HEK293 (cell line): ENCODE measurements around the gene HMGN2.

Source experiments
- CTCF ChIA-PET: fragments of 350-600 bp; formaldehyde crosslinking; extraction: SDS; loops from one replicate; lab custom pipeline; 2021; ENCODE audit warnings: antibody characterized with exemption; lab: Yijun Ruan, JAX
- POLR2A ChIA-PET: fragments of 300-600 bp; formaldehyde crosslinking; extraction: SDS; loops from one replicate; lab custom pipeline; 2020; ENCODE audit warnings: antibody characterized with exemption, inconsistent platforms; lab: Yijun Ruan, JAX
- H3K27ac ChIP-seq: fragments of 200-500 bp; sonication (Bioruptor generic); 2 replicates; pipeline ENCODE4 v1.5.1; 2014; ENCODE audit warnings: low read depth, low read length, control low read depth, inconsistent platforms; ENCODE audit errors: extremely low read depth
- H3K36me3 ChIP-seq, 2 experiments: fragments of 200-500 bp in 1 of 2; sonication (Bioruptor generic) in 1 of 2; 1 replicate in 1 of 2; 2 replicates in 1 of 2; pipeline ENCODE4 v1.5.1; 2014 to 2017; ENCODE audit warnings: inconsistent platforms in 2 of 2, low read length in 2 of 2; ENCODE audit not compliant: control insufficient read depth in 2 of 2, insufficient read depth in 1 of 2
- H3K4me1 ChIP-seq: fragments of 200-500 bp; sonication (Bioruptor generic); 2 replicates; pipeline ENCODE4 v1.5.1; 2014; ENCODE audit warnings: mild to moderate bottlenecking, low read length, inconsistent platforms; ENCODE audit not compliant: control insufficient read depth, insufficient read depth
- H3K4me3 ChIP-seq: 2 replicates; pipeline ENCODE4 v1.5.1; 2011; ENCODE audit warnings: low read depth, mild to moderate bottlenecking, control low read depth, low read length, moderate library complexity
- H3K9me3 ChIP-seq: fragments of 200-500 bp; sonication (Bioruptor generic); 2 replicates; pipeline ENCODE4 v1.5.1; 2014; ENCODE audit warnings: low read depth, low read length, inconsistent platforms; ENCODE audit not compliant: control insufficient read depth, insufficient read depth
- BCL11B ChIP-seq: fragments of 450-650 bp; formaldehyde crosslinking; IDR thresholded peaks from 2 replicates; pipeline ENCODE4 v1.5.1; 2016; ENCODE audit warnings: low read depth, missing biosample characterization, missing genetic modification characterization
- GLI2 ChIP-seq: fragments of 450-650 bp; formaldehyde crosslinking; IDR thresholded peaks from 2 replicates; pipeline ENCODE4; 2017; ENCODE audit warnings: missing biosample characterization, missing genetic modification characterization, low read depth, borderline replicate concordance
- KLF8 ChIP-seq: fragments of 450-650 bp; formaldehyde crosslinking; IDR thresholded peaks from 2 replicates; pipeline ENCODE4 v1.5.1; 2016; ENCODE audit warnings: missing biosample characterization, missing genetic modification characterization
- RBAK ChIP-seq: fragments of 450-650 bp; formaldehyde crosslinking; IDR thresholded peaks from 2 replicates; pipeline ENCODE4 v1.5.1; 2016; ENCODE audit warnings: missing biosample characterization, missing genetic modification characterization
- SP7 ChIP-seq: fragments of 450-650 bp; formaldehyde crosslinking; IDR thresholded peaks from 2 replicates; pipeline ENCODE4 v1.5.1; 2016; ENCODE audit warnings: missing biosample characterization, missing genetic modification characterization
- TCF7L2 ChIP-seq: IDR thresholded peaks from 2 replicates; pipeline ENCODE4 v1.6.1; 2011; ENCODE audit warnings: low read depth, mild to moderate bottlenecking, inconsistent platforms, low read length, moderate library complexity, borderline replicate concordance
- YY2 ChIP-seq: fragments of 450-650 bp; formaldehyde crosslinking; IDR thresholded peaks from 2 replicates; pipeline ENCODE4 v1.5.1; 2016; ENCODE audit warnings: missing biosample characterization, missing genetic modification characterization
- ZBTB1 ChIP-seq: fragments of 450-650 bp; formaldehyde crosslinking; IDR thresholded peaks from 2 replicates; pipeline ENCODE4 v1.5.1; 2016; ENCODE audit warnings: missing biosample characterization, missing genetic modification characterization
- ZBTB17 ChIP-seq: fragments of 450-650 bp; formaldehyde crosslinking; IDR thresholded peaks from 2 replicates; pipeline ENCODE4 v1.5.1; 2016; ENCODE audit warnings: missing biosample characterization, missing genetic modification characterization
- ZBTB48 ChIP-seq: fragments of 450-650 bp; formaldehyde crosslinking; IDR thresholded peaks from 2 replicates; pipeline ENCODE4 v1.5.1; 2016; ENCODE audit warnings: missing biosample characterization, missing genetic modification characterization
- ZBTB7A ChIP-seq: fragments of 450-650 bp; formaldehyde crosslinking; IDR thresholded peaks from 2 replicates; pipeline ENCODE4 v1.5.1; 2016; ENCODE audit warnings: low read depth, missing biosample characterization, missing genetic modification characterization
- ZBTB8A ChIP-seq: fragments of 450-650 bp; formaldehyde crosslinking; IDR thresholded peaks from 2 replicates; pipeline ENCODE4 v1.5.1; 2016; ENCODE audit warnings: missing biosample characterization, missing genetic modification characterization
- ZIC2 ChIP-seq: fragments of 450-650 bp; formaldehyde crosslinking; IDR thresholded peaks from 2 replicates; pipeline ENCODE4 v1.5.1; 2016; ENCODE audit warnings: missing biosample characterization, missing genetic modification characterization
- ZNF174 ChIP-seq: fragments of 450-650 bp; formaldehyde crosslinking; IDR thresholded peaks from 2 replicates; pipeline ENCODE4 v1.5.0; 2017; ENCODE audit warnings: missing biosample characterization, mild to moderate bottlenecking, missing genetic modification characterization
- ZNF214 ChIP-seq: fragments of 450-650 bp; formaldehyde crosslinking; IDR thresholded peaks from 2 replicates; pipeline ENCODE4 v1.5.1; 2017; ENCODE audit warnings: missing biosample characterization, mild to moderate bottlenecking, missing genetic modification characterization, borderline replicate concordance
- ZNF354C ChIP-seq: fragments of 450-650 bp; formaldehyde crosslinking; IDR thresholded peaks from 2 replicates; pipeline ENCODE4 v1.5.1; 2016; ENCODE audit warnings: missing biosample characterization, missing genetic modification characterization, low read depth, borderline replicate concordance
- ZNF37A ChIP-seq: fragments of 450-650 bp; IDR thresholded peaks from 2 replicates; pipeline ENCODE4 v1.5.1; 2018; ENCODE audit warnings: missing biosample characterization, missing genetic modification characterization
- ZNF404 ChIP-seq: fragments of 450-650 bp; formaldehyde crosslinking; IDR thresholded peaks from 2 replicates; pipeline ENCODE4 v1.5.1; 2017; ENCODE audit warnings: missing biosample characterization, missing genetic modification characterization
- ZNF510 ChIP-seq: fragments of 450-650 bp; formaldehyde crosslinking; IDR thresholded peaks from 2 replicates; pipeline ENCODE4 v1.5.1; 2018; ENCODE audit warnings: mild to moderate bottlenecking, missing genetic modification characterization, missing biosample characterization; ENCODE audit not compliant: insufficient replicate concordance
- ZNF548 ChIP-seq: fragments of 450-650 bp; formaldehyde crosslinking; IDR thresholded peaks from 2 replicates; pipeline ENCODE4 v1.5.1; 2016; ENCODE audit warnings: missing biosample characterization, missing genetic modification characterization
- ZNF558 ChIP-seq: fragments of 450-650 bp; formaldehyde crosslinking; IDR thresholded peaks from 2 replicates; pipeline ENCODE4 v1.5.1; 2016; ENCODE audit warnings: missing biosample characterization, missing genetic modification characterization
- ZNF629 ChIP-seq: fragments of 450-650 bp; formaldehyde crosslinking; IDR thresholded peaks from 2 replicates; pipeline ENCODE4 v1.5.1; 2017; ENCODE audit warnings: missing biosample characterization, missing genetic modification characterization
- ZNF660 ChIP-seq: fragments of 450-650 bp; IDR thresholded peaks from 2 replicates; pipeline ENCODE4 v1.5.1; 2018; ENCODE audit warnings: missing biosample characterization, mild to moderate bottlenecking, missing genetic modification characterization
- ZXDB ChIP-seq: fragments of 450-650 bp; formaldehyde crosslinking; IDR thresholded peaks from 2 replicates; pipeline ENCODE4 v1.5.1; 2016; ENCODE audit warnings: missing biosample characterization, missing genetic modification characterization
- TF ChIP-seq, protein P1 (sequence below): fragments of 450-650 bp; formaldehyde crosslinking; conservative IDR thresholded peaks from 2 replicates; pipeline ENCODE4 v1.5.1; 2016; ENCODE audit warnings: low read depth, missing biosample characterization, missing genetic modification characterization
- TF ChIP-seq, protein P2 (sequence below): fragments of 450-650 bp; formaldehyde crosslinking; IDR thresholded peaks from 2 replicates; pipeline ENCODE4 v1.5.1; 2017; ENCODE audit warnings: missing biosample characterization, mild to moderate bottlenecking, missing genetic modification characterization, moderate library complexity
- TF ChIP-seq, protein P3 (sequence below): fragments of 450-650 bp; formaldehyde crosslinking; IDR thresholded peaks from 2 replicates; pipeline ENCODE4 v1.5.1; 2016; ENCODE audit warnings: missing biosample characterization, missing genetic modification characterization
- TF ChIP-seq, protein P4 (sequence below): IDR thresholded peaks from 2 replicates; pipeline ENCODE4 v1.6.1; 2011; ENCODE audit warnings: mild to moderate bottlenecking, low read depth, low read length, borderline replicate concordance
- TF ChIP-seq, protein P5 (sequence below): fragments of 450-650 bp; formaldehyde crosslinking; IDR thresholded peaks from 2 replicates; pipeline ENCODE4 v1.5.1; 2016; ENCODE audit warnings: missing biosample characterization, missing genetic modification characterization, borderline replicate concordance

HMGN2 gene

DNA sequence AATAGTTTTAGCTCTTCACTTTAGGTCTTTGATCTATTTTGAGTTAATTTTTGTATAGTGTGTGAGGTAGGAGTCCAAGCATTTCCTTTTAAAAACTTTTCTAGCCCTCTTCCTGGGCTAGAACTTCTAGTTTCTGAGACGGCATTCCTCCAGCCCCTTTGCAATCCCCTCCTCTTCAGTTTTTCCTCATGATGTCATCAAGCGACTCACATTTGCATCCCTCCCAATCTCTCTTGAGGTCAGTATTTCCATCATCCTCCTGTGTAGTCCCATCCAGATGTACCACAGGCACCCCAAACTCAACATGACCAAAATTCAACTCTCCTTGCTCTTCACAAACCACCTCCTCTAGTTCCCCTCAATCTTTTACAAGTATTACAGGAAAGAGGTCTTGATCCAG, 10.7 kb downstream of the HMGN2 start (continued):
- TF ChIP-seq, protein P1, sequence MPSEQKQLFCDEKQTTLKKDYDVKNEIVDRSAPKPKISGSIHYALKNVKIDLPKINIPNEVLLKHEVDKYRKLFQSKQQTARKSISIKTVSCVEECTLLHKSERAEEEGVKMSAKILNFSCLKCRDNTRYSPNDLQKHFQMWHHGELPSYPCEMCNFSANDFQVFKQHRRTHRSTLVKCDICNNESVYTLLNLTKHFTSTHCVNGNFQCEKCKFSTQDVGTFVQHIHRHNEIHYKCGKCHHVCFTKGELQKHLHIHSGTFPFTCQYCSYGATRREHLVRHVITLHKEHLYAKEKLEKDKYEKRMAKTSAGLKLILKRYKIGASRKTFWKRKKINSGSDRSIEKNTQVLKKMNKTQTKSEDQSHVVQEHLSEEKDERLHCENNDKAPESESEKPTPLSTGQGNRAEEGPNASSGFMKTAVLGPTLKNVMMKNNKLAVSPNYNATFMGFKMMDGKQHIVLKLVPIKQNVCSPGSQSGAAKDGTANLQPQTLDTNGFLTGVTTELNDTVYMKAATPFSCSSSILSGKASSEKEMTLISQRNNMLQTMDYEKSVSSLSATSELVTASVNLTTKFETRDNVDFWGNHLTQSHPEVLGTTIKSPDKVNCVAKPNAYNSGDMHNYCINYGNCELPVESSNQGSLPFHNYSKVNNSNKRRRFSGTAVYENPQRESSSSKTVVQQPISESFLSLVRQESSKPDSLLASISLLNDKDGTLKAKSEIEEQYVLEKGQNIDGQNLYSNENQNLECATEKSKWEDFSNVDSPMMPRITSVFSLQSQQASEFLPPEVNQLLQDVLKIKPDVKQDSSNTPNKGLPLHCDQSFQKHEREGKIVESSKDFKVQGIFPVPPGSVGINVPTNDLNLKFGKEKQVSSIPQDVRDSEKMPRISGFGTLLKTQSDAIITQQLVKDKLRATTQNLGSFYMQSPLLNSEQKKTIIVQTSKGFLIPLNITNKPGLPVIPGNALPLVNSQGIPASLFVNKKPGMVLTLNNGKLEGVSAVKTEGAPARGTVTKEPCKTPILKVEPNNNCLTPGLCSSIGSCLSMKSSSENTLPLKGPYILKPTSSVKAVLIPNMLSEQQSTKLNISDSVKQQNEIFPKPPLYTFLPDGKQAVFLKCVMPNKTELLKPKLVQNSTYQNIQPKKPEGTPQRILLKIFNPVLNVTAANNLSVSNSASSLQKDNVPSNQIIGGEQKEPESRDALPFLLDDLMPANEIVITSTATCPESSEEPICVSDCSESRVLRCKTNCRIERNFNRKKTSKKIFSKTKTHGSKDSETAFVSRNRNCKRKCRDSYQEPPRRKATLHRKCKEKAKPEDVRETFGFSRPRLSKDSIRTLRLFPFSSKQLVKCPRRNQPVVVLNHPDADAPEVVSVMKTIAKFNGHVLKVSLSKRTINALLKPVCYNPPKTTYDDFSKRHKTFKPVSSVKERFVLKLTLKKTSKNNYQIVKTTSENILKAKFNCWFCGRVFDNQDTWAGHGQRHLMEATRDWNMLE (tag by site-specific recombination), result no peak
- TF ChIP-seq ZBTB7A (tag by site-specific recombination) (no peak), ZNF629 (tag by site-specific recombination) (peak; percentile 88), ZNF354C (tag by site-specific recombination) (no peak), YY2 (tag by site-specific recombination) (no peak), ZBTB48 (tag by site-specific recombination) (no peak), GLI2 (tag by site-specific recombination) (no peak), ZNF214 (tag by site-specific recombination) (no peak), ZNF558 (tag by site-specific recombination) (no peak), ZNF174 (tag by site-specific recombination) (no peak), TCF7L2 (no peak), SP7 (0 out of 2 replicates have a peak, but pooled peaks have one; percentile 21), ZNF37A (no peak), ZBTB1 (no peak)
- TF ChIP-seq, protein P2, sequence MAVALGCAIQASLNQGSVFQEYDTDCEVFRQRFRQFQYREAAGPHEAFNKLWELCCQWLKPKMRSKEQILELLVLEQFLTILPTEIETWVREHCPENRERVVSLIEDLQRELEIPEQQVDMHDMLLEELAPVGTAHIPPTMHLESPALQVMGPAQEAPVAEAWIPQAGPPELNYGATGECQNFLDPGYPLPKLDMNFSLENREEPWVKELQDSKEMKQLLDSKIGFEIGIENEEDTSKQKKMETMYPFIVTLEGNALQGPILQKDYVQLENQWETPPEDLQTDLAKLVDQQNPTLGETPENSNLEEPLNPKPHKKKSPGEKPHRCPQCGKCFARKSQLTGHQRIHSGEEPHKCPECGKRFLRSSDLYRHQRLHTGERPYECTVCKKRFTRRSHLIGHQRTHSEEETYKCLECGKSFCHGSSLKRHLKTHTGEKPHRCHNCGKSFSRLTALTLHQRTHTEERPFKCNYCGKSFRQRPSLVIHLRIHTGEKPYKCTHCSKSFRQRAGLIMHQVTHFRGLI (tag by site-specific recombination), result no peak
- TF ChIP-seq, protein P3, sequence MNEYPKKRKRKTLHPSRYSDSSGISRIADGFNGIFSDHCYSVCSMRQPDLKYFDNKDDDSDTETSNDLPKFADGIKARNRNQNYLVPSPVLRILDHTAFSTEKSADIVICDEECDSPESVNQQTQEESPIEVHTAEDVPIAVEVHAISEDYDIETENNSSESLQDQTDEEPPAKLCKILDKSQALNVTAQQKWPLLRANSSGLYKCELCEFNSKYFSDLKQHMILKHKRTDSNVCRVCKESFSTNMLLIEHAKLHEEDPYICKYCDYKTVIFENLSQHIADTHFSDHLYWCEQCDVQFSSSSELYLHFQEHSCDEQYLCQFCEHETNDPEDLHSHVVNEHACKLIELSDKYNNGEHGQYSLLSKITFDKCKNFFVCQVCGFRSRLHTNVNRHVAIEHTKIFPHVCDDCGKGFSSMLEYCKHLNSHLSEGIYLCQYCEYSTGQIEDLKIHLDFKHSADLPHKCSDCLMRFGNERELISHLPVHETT, result no peak
- TF ChIP-seq, protein P4, sequence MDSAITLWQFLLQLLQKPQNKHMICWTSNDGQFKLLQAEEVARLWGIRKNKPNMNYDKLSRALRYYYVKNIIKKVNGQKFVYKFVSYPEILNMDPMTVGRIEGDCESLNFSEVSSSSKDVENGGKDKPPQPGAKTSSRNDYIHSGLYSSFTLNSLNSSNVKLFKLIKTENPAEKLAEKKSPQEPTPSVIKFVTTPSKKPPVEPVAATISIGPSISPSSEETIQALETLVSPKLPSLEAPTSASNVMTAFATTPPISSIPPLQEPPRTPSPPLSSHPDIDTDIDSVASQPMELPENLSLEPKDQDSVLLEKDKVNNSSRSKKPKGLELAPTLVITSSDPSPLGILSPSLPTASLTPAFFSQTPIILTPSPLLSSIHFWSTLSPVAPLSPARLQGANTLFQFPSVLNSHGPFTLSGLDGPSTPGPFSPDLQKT, result no peak

DNA sequence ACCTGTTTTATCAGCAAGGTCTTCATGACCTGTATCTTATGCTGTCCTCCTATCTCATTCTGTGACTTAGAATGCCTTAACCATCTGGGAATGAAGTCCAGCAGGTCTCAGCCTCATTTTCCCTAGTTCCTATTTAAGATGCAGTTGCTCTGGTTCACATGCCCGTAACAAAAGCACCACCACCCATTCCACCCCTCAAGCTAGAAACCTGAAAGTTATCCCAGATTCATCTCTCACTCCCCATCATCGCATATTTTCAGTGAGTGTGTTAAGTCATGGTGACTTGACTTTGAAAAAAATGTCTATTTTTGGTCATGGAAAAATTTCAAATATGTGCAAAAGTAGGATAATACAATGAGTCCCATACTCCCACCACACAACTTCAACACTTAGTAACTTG, 11.7 kb downstream of the HMGN2 start:
- no peaks in the 10 kb centered on the region for H3K9me3 ChIP-seq
- H3K27ac ChIP-seq, result no peak overlapping the region
- no peaks in the 10 kb centered on the region for H3K4me1 ChIP-seq
- POLR2A ChIA-PET, result no interaction called here
- peaks cover 3 to 6% of the 10 kb centered on the region in 2 experiments for H3K36me3 ChIP-seq
- H3K4me3 ChIP-seq, result no peak overlapping the region
- TF ChIP-seq ZNF510 (tag by site-specific recombination), result no peak
- TF ChIP-seq ZNF548 (tag by site-specific recombination), result no peak
- no peak for TF ChIP-seq ZXDB
- TF ChIP-seq ZBTB17 (tag by site-specific recombination), result no peak
- TF ChIP-seq RBAK (tag by site-specific recombination), result no peak
- TF ChIP-seq, protein P5, sequence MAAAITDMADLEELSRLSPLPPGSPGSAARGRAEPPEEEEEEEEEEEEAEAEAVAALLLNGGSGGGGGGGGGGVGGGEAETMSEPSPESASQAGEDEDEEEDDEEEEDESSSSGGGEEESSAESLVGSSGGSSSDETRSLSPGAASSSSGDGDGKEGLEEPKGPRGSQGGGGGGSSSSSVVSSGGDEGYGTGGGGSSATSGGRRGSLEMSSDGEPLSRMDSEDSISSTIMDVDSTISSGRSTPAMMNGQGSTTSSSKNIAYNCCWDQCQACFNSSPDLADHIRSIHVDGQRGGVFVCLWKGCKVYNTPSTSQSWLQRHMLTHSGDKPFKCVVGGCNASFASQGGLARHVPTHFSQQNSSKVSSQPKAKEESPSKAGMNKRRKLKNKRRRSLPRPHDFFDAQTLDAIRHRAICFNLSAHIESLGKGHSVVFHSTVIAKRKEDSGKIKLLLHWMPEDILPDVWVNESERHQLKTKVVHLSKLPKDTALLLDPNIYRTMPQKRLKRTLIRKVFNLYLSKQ (tag by site-specific recombination), result no peak
- TF ChIP-seq ZNF660 (tag by site-specific recombination), result no peak
- TF ChIP-seq BCL11B, result no peak
- TF ChIP-seq ZNF404 (tag by site-specific recombination), result no peak
- TF ChIP-seq ZBTB8A (tag by site-specific recombination), result no peak
- no peak for TF ChIP-seq KLF8
- TF ChIP-seq ZIC2 (tag by site-specific recombination), result no peak
- CTCF ChIA-PET, result no interaction called here
